Activated CD4-positive, alpha-beta T cell treated with anti-CD3 and anti-CD28 coated beads, Interleukin-2, amount 10 ng/mL, durations not matched to agents 7 days and 5 days (primary cell): ENCODE data around the gene VAMP8. TPM values are rescaled to one million over a fixed set of nuclear protein-coding genes. Genes with fewer than 3 reads are reported as not detected.
"Not testable (repeated sequence)": the region's sequence is repeated elsewhere in the genome, so short reads cannot be mapped to it uniquely, and the experiment has no call there.

Experiments
- CTCF ChIA-PET: fragments of 350-600 bp; sonication (Branson Sonifier 250); formaldehyde crosslinking; loops from one replicate; lab custom pipeline; 2021; ENCODE audit warnings: antibody characterized with exemption; lab: Charles Lee
- POLR2A ChIA-PET: fragments of 350-600 bp; sonication (Branson Sonifier 250); formaldehyde crosslinking; loops from one replicate; lab custom pipeline; 2021; ENCODE audit warnings: antibody characterized with exemption; lab: Charles Lee
- DNase-seq: peaks from one replicate; pipeline ENCODE4 v3.0.0-alpha.2; 2020
- H3K27ac Mint-ChIP-seq: one replicate; pipeline ENCODE4 v1.8.0; 2021; ENCODE audit warnings: mild to moderate bottlenecking, moderate library complexity, mixed read lengths
- H3K27me3 Mint-ChIP-seq: one replicate; pipeline ENCODE4 v1.8.0; 2021; ENCODE audit warnings: mixed read lengths
- H3K36me3 Mint-ChIP-seq: one replicate; pipeline ENCODE4 v1.8.0; 2021; ENCODE audit warnings: low read depth, mixed read lengths
- H3K4me1 Mint-ChIP-seq: one replicate; pipeline ENCODE4 v1.8.0; 2021; ENCODE audit warnings: mixed read lengths
- H3K4me3 Mint-ChIP-seq: one replicate; pipeline ENCODE4 v1.8.0; 2021; ENCODE audit warnings: mild to moderate bottlenecking, moderate library complexity, mixed read lengths
- H3K9me3 Mint-ChIP-seq: one replicate; pipeline ENCODE4 v1.8.0; 2021; ENCODE audit warnings: mixed read lengths
- total RNA-seq, 2 experiments: library from RNA; stranded (reverse); gene quantifications; one replicate each; pipeline ENCODE4 v1.2.3, GENCODE V29; 2021

Gene VAMP8
- total RNA-seq, 2 experiments from 2014 or later, result 131 to 149 TPM

DNA sequence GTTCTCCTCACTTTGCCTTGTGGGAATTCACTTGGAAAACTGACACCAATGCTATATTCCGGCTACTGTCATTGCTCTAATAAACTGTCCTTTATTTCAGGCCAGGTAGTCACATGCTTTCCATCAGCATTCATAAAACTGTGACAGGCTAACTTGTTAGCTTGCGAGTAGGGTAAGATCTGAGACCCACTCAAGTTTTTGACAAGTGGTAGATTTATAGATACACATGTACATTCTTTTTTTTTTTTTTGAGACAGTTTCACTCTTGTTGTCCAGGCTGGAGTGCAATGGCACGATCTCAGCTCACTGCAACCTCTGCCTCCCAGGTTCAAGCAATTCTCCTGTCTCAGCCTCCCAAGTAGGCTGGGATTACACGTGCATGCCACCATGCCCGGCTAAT, 40.3 kb downstream of the VAMP8 start:
- not testable (repeated sequence) for H3K9me3 Mint-ChIP-seq, DNase-seq, H3K27me3 Mint-ChIP-seq
- Mint-ChIP-seq H3K36me3 (peaks cover 23% of the 10 kb centered on the region), H3K27ac (peak overlapping the region; percentile 50), H3K4me3 (peak overlapping the region; percentile 98), H3K4me1 (peaks cover 37% of the 10 kb centered on the region)
- ChIA-PET POLR2A (interaction anchor here (0.6 kb wide), 1 partner anchor 20 kb away, joined by 6 read pairs; no protein-coding TSS in a partner anchor), CTCF (interaction anchor here (0.6 to 8.6 kb wide), 3 partner anchors 18 to 114 kb away, joined by 3 to 56 read pairs (median 3); no protein-coding TSS in a partner anchor)

GRCh38 chr2:85619617-85620016, 42.2 kb downstream of the VAMP8 start:
- no peaks in the 10 kb centered on the region for H3K27me3 Mint-ChIP-seq
- peaks cover 32% of the 10 kb centered on the region for H3K4me1 Mint-ChIP-seq
- ChIA-PET POLR2A (no interaction called here), CTCF (interaction anchor here (0.9 to 8.6 kb wide), 5 partner anchors 16 to 301 kb away, joined by 3 to 56 read pairs (median 7); no protein-coding TSS in a partner anchor)
- H3K9me3 Mint-ChIP-seq, result no peaks in the 10 kb centered on the region
- no peak for DNase-seq
- peaks cover 39% of the 10 kb centered on the region for H3K36me3 Mint-ChIP-seq
- no peak overlapping the region for H3K4me3 Mint-ChIP-seq
- H3K27ac Mint-ChIP-seq, result no peak overlapping the region

GRCh38 chr2:85621338-85621737, 44.0 kb downstream of the VAMP8 start:
- CTCF ChIA-PET, result interaction anchor here (1.1 to 8.6 kb wide), 6 partner anchors 9 to 64 kb away, joined by 3 to 56 read pairs (median 5); partner anchors contain the start of gene C2orf68
- Mint-ChIP-seq H3K4me1 (peaks cover 27% of the 10 kb centered on the region), H3K9me3 (no peaks in the 10 kb centered on the region), H3K27ac (no peak overlapping the region), H3K36me3 (peaks cover 48% of the 10 kb centered on the region), H3K27me3 (no peaks in the 10 kb centered on the region), H3K4me3 (no peak overlapping the region)
- POLR2A ChIA-PET, result no interaction called here
- DNase-seq, result no peak

DNA sequence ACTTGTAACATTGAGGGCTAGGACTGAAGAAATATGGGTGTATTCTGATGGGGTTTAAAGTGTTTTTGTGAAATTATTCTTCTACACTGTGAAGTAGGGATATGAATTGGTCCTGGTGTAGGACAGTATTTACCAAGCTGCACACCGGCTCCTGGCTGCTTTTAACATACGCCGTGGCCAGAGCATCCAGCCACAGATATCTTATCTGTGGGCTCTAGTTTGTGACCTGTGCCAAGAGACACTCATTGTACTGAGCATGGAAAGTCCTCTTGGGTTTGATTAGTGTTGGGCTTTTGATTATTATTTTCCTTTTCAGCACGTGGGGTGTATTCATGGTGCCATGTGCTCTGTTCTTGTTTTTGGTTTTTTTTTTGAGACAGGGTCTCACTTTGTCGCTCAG, 46.6 kb downstream of the VAMP8 start:
- no peaks in the 10 kb centered on the region for H3K9me3 Mint-ChIP-seq
- peaks cover 55% of the 10 kb centered on the region for H3K36me3 Mint-ChIP-seq
- H3K4me3 Mint-ChIP-seq, result no peak overlapping the region
- no peak for DNase-seq
- ChIA-PET CTCF (interaction anchor here (8.6 kb wide), 1 partner anchor 12 kb away, joined by 56 read pairs; no protein-coding TSS in a partner anchor), POLR2A (no interaction called here)
- no peaks in the 10 kb centered on the region for H3K27me3 Mint-ChIP-seq
- peaks cover 22% of the 10 kb centered on the region for H3K4me1 Mint-ChIP-seq
- H3K27ac Mint-ChIP-seq, result no peak overlapping the region

DNA sequence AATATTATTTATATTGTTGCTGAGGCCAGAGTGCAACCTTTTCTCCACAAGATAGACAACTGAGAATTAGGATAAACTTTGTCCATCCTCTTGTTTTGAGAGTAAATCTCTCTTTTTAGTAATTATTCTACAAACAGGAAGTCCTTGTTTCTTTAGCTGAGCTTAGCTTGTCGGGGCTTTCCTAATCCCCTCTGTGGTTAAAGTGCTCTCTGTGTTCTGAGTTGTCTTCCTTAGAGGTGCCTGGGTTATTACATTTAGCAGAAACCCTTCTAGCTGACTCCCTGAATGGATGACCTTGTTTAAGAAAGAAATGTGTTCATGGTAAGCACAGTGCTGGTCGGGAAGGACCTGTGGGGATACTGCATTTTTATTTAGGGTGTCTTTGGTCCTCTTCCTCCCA, 51.3 kb downstream of the VAMP8 start:
- Mint-ChIP-seq H3K4me3 (no peak overlapping the region), H3K27ac (no peak overlapping the region), H3K4me1 (peaks cover 13% of the 10 kb centered on the region), H3K36me3 (peaks cover 70% of the 10 kb centered on the region), H3K27me3 (no peaks in the 10 kb centered on the region), H3K9me3 (no peaks in the 10 kb centered on the region)
- no peak for DNase-seq
- CTCF ChIA-PET, result interaction anchor here (1.5 to 3.8 kb wide), 3 partner anchors 9 to 50 kb away, joined by 4 to 24 read pairs (median 4); no protein-coding TSS in a partner anchor
- POLR2A ChIA-PET, result no interaction called here

DNA sequence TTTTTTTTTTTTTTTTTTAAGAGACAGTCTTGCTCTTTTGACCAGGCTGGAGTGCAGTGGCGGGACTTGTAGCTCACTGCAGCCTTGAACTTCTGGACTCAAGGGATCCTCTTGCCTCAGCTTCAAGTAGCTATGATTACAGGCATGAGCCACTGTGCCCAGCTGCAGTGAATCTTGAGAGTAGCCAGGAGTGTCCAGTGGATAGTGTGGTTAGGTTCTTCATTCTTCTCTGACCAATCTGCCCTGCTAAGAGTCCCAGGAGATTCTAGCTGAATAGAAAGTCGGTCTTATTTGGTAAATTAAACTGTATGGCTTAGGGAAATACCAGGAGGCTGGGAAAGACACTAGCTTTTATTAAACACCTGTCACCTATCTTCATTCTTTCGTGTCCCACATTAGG, 53.9 kb downstream of the VAMP8 start:
- Mint-ChIP-seq H3K27me3 (no peaks in the 10 kb centered on the region), H3K4me3 (no peak overlapping the region), H3K36me3 (peaks cover 65% of the 10 kb centered on the region), H3K4me1 (peaks cover 15% of the 10 kb centered on the region), H3K27ac (no peak overlapping the region), H3K9me3 (no peaks in the 10 kb centered on the region)
- CTCF ChIA-PET, result interaction anchor here (0.9 to 2.3 kb wide), 4 partner anchors 10 to 183 kb away, joined by 3 to 6 read pairs (median 4); no protein-coding TSS in a partner anchor
- DNase-seq, result no peak
- POLR2A ChIA-PET, result no interaction called here

Other genes with a start within 250 kb of the VAMP8 start
- gene TGOLN2, start 249.6 kb upstream of the VAMP8 start, total RNA-seq, result 100 to 1,000 TPM; 127 to 130 TPM
- 10 to 100 TPM; 24.7 to 24.9 TPM for gene RETSAT, start 223.1 kb upstream of the VAMP8 start, total RNA-seq
- gene ELMOD3, start 222.8 kb upstream of the VAMP8 start, total RNA-seq, result 10 to 100 TPM; 19.4 to 22.1 TPM
- 100 to 1,000 TPM; 299 to 387 TPM for gene CAPG, start 167.2 kb upstream of the VAMP8 start, total RNA-seq
- gene SH2D6, start 158.9 kb upstream of the VAMP8 start, total RNA-seq, result under 1 TPM; 0.10 to 0.77 TPM
- 100 to 1,000 TPM; 263 to 269 TPM for gene MAT2A, start 38.4 kb upstream of the VAMP8 start, total RNA-seq
- 10 to 100 TPM; 20.8 to 22.8 TPM for gene GGCX, start 16.1 kb upstream of the VAMP8 start, total RNA-seq
- gene VAMP5, start 6.8 kb downstream of the VAMP8 start, total RNA-seq, result 10 to 100 TPM; 61.5 to 67.4 TPM
- gene RNF181, start 18.2 kb downstream of the VAMP8 start, total RNA-seq, result 100 to 1,000 TPM in 1 of 2 experiments, 10 to 100 TPM in 1; 89.7 to 106 TPM
- 1 to 10 TPM; 1.5 to 1.7 TPM for gene TMEM150A, start 25.1 kb downstream of the VAMP8 start, total RNA-seq
- gene C2orf68, start 34.5 kb downstream of the VAMP8 start, total RNA-seq, result 10 to 100 TPM; 46.1 to 55.3 TPM
- gene USP39, start 38.6 kb downstream of the VAMP8 start, total RNA-seq, result 10 to 100 TPM; 71.9 to 77.0 TPM
- gene SFTPB, start 90.6 kb downstream of the VAMP8 start, total RNA-seq, result not detected
- gene GNLY, start 116.8 kb downstream of the VAMP8 start, total RNA-seq, result 10 to 100 TPM; 72.9 to 75.5 TPM
- gene ATOH8, start 176.4 kb downstream of the VAMP8 start, total RNA-seq, result under 1 TPM; 0.10 to 0.12 TPM